IPS-NIHi7 (cell line): Measurements from ENCODE around the gene SYCP3.
"Not testable (repeated sequence)": the region's sequence is repeated elsewhere in the genome, so short reads cannot be mapped to it uniquely, and the experiment has no call there.

Experiments used
- DNase-seq: peaks from one replicate; pipeline ENCODE4 v3.0.0; 2012; ENCODE audit warnings: mixed read lengths; ENCODE audit errors: extremely low spot score

Gene SYCP3

GRCh38 chr12:101713059-101713682 lies 26.1 kb downstream of the SYCP3 start:
- DNase-seq: no peak

GRCh38 chr12:101710288-101710687 lies 29.0 kb downstream of the SYCP3 start:
- DNase-seq: no peak

GRCh38 chr12:101707131-101707782 lies 32.0 kb downstream of the SYCP3 start:
- no peak for DNase-seq

- no peak for DNase-seq
These were observed 32.9 kb downstream of the SYCP3 start for GRCh38 chr12:101706403-101706802.

GRCh38 chr12:101703487-101703886 lies 35.8 kb downstream of the SYCP3 start:
- DNase-seq: peak; percentile 28

- no peak for DNase-seq
These were observed 38.9 kb downstream of the SYCP3 start for GRCh38 chr12:101700299-101700820.

GRCh38 chr12:101698800-101699347 lies 40.4 kb downstream of the SYCP3 start:
- DNase-seq: no peak

GRCh38 chr12:101697930-101698799 lies 41.1 kb downstream of the SYCP3 start:
- peak; percentile 18 for DNase-seq

- peak; percentile 87 for DNase-seq
These were observed 41.9 kb downstream of the SYCP3 start, which contains the start of gene CHPT1 for GRCh38 chr12:101697197-101697929. TSS of gene CHPT1 (plus strand) at chr12:101697640. CDS start at chr12:101697862, 222 bp downstream.

GRCh38 chr12:101696251-101697196 lies 42.7 kb downstream of the SYCP3 start:
- peak; percentile 18 for DNase-seq

- DNase-seq: no peak
These were observed 43.6 kb downstream of the SYCP3 start for GRCh38 chr12:101695706-101696105.

GRCh38 chr12:101694986-101695385 lies 44.3 kb downstream of the SYCP3 start:
- DNase-seq: no peak

- no peak for DNase-seq
These were observed 44.9 kb downstream of the SYCP3 start for GRCh38 chr12:101694297-101694848.

GRCh38 chr12:101691503-101692096 lies 47.7 kb downstream of the SYCP3 start:
- DNase-seq: no peak

- DNase-seq: no peak
These were observed 48.6 kb downstream of the SYCP3 start for GRCh38 chr12:101690544-101691098.

- no peak for DNase-seq
These were observed 53.1 kb downstream of the SYCP3 start for GRCh38 chr12:101686176-101686575.

- DNase-seq: no peak
These were observed 54.2 kb downstream of the SYCP3 start for GRCh38 chr12:101685092-101685491.

GRCh38 chr12:101681627-101682026 lies 57.6 kb downstream of the SYCP3 start:
- DNase-seq: not testable (repeated sequence)

- no peak for DNase-seq
These were observed 58.6 kb downstream of the SYCP3 start for GRCh38 chr12:101680647-101681046.
